NCI-H128 (cell line): Measurements from ENCODE around the gene AKAP9.
"Not testable (repeated sequence)": the region's sequence is repeated elsewhere in the genome, so short reads cannot be mapped to it uniquely, and the experiment has no call there.

Source experiments
- DNase-seq: peaks from one replicate; lab custom pipeline; 2025; ENCODE audit not compliant: unreplicated experiment; lab: John Stamatoyannopoulos, UW

AKAP9 gene

DNA sequence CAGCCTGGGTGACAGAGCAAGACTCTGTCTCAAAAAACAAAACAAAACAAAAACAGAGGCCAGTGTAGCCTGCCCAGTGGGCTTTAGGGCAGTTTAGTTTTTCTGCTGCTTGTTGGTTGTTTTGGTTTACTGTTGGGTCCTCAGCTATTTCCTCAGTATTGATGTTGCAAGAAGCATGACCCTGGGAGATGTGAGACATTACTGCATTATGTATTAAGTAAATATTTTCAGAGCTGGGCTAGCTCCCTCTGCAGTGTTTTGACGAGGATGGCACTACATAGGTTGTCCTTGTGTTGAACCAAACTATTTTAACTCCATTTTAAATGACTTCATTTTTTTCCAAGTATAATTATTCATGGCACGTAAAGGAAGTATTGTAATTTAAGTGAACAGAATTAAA is 4.8 kb downstream of the AKAP9 start:
- no peak for DNase-seq

DNA sequence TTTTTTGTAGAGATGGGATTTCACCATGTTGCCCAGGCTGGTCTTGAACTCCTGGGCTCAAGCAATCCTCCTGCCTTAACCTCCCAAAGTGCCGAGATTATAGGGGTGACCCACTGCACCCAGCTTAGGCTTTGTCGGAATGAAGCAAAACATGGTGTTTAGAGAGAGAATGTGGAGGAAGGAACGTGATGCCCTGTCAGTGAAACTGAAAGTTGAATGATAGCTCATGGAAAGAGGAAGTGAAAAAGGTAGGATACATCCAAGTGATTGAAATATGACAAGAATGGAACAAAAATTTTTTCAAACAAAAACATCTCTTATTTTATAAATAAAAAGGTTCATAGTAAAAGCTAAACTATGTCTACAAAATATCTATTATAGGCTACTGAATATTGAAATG is 5.9 kb downstream of the AKAP9 start:
- DNase-seq = no peak

DNA sequence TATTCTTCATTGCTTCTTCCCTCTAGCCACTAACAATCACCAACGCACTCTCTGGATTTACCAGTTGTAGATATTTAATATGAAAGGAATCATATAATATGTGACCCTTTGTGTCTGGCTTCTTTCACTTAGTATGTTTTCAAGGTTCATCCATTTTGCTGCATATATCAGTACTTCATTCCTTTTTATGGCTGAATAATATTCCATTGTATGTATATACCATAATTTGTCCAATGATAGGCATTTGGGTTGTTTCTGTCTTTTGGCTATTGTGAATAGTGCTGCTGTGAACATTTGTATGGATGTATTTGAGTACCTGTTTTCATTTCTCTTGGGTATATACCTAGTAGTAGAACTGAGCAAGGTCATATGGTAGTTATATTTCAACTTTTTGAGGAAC is 7.3 kb downstream of the AKAP9 start:
- DNase-seq = no peak

DNA sequence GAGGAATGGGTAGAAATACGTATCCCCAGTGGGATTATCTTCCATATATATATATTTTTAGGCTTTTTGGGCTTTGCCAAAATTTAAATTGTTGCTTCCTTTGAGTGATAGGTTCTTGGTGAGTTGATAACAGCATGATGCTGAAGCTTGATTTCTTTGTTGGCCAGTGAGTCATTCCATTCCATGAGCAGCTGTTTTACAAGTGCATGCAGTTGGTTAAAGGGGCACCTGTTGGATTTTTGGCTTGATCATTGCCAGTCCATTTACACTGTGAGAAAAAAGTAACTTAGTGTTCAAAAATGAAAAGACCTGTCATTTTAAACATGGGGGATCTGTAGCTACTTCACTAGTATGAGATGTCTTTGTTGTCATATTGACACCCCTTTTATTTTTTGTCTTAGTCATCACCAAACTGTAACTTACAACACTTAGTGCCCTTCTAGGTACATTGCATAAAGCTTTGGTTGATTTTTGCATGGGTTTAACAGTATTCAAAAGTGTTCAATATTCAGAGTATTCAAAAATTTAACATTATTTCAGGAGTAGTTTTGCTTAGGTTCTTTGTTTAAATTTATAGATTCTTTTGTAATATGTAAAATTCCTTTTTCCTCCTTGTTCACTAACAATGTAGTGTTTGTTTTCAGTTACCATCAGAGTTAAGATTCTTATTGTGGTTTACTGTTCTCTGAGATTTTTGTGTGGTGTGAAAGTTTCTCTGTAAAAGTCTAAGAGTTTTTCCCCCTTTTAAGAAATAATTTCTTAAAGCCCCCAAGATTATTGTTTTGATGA is 8.8 kb downstream of the AKAP9 start:
- DNase-seq = no peak

DNA sequence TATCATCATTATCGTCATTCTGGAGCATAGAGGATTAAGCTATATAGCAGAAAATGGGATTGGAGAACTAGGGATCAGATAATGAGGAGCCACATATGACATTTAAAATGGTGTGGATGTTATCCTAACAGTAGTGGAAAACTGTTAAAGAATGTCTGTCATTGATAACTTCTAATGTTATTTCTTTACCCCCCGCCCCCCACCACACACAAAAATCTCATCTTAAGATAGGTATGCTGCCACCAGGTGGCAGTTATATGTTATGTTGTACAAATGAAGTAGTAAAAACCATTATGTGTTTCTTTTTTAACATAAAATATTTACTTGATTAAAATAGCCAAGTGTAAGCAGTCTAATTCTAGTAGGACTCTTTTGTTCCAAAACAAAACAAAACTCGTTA is 13.0 kb downstream of the AKAP9 start:
- no peak for DNase-seq

DNA sequence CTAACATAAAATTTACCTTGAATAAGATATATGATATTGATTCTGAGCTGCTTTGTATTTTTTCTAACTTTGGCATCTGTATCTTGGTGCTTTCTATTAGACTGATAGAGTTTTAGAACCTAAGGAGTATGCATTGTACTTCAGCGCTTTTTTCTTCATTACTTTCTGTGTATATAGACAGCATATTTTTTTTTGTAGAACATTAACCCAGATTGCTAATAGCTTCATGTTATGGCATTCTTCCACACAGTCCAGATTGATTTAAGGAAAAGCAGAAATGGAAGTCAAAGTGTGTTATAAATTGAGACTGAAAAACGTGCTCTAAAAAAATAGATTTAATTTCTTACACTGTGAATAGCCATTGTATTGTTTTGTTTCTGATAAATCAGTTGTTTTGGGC is 15.8 kb downstream of the AKAP9 start:
- not testable (repeated sequence) for DNase-seq

DNA sequence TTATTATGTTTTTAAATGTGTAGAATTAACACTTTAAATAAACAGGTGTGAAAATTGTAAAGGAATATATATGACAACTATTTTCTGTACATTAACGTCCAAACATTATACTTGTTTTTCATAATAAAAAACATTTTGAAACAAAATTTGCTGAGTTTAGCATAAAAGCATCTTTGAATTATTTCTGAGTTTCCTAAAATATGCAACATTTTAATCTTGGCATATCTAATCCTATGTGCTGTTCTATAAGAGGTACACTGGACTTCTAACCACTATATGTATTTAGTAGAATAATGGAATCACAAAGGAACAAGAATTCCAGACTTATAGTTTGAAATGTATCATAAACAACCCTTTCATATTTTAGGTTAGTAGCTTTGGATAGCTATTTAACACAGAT is 16.6 kb downstream of the AKAP9 start:
- DNase-seq = no peak

DNA sequence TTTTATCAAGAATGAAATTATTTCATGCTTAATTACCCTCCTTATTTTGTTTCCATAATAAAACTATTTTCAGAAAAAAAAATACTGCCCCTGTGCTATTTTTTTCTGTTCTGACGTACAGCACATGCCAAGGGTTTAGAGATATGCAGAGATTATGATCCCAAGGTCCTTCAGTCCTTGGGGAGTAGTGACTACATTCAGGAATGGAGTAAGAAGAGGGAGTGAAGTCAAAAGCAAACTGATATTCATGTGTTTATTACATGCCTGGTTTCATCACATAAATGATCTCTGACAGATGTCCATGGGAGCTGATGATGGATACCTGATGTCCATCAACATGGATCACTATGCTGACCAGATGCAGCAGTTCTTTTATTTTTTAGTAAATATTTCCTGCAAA is 17.2 kb downstream of the AKAP9 start:
- DNase-seq = no peak

DNA sequence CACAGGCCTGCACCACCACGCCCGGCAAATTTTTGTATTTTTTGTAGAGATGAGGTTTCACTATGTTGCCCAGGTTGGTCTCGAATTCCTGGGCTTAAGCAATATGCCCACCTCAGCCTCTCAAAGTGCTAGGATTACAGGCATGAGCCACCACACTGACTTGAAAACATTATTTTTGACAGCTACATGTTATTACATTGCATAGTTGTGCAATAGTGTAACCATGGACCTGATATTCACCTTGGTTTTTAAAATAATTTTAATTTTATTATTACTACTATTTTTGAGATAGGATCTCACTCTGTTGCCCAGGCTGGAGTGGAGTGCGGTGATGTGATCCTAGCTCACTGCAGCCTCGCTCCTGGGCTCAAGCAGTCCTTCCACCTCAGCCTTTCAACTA is 18.4 kb downstream of the AKAP9 start:
- no peak for DNase-seq

DNA sequence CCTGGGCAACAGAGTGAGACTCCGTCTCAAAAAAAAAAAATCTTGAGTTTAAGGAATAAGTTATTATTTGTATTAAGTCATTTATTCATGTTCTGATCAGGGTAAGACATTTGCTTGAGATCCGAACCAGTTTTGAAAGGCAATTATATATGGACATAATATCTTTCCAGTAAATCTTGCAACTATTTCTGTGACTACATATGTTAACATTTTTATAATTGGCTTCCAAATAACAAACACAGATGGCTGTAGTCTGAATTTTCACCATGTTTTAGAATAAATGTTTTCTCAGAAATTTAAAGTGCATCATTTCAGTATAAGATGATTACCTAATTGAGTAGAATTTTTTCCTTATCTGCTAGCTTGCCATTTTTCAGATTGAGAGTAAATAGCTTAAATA is 21.2 kb downstream of the AKAP9 start:
- DNase-seq = no peak

DNA sequence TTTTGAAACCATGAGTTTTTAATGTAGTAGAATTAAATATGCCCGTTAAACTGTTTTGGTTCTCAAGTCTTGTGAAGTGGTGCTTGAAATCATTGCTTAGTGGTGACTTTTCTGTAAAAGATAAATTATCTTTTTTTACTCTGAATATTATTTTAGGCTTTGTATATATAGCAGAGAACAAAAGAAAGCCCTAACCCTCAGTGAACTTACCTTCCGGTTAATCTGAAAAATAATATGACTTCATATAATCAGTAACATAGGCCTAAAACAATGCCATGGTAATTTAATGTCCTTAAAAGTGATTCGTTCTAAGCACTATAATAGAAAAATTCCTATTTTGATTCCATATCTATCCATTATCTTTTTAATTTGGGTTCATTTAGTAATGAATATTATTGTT is 21.8 kb downstream of the AKAP9 start:
- DNase-seq = no peak

DNA sequence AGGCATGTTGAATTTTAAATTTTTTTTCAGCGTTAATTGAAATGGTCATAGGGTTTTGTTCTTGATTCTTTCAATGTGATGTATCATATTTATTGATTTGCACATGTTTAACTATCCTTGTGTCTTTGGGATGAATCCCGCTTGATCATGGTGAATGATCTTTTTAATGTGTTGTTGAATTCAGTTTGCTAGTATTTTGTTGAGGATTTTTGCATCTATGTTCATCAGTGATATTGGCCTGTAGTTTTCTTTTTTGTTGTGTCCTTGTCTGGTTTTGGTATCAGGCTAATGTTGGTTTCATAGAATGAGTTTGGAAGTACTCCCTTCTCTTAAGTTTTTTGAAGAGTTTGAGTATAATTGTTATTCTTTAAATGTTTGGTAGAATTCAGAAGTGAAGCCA is 26.9 kb downstream of the AKAP9 start:
- DNase-seq = not testable (repeated sequence)

DNA sequence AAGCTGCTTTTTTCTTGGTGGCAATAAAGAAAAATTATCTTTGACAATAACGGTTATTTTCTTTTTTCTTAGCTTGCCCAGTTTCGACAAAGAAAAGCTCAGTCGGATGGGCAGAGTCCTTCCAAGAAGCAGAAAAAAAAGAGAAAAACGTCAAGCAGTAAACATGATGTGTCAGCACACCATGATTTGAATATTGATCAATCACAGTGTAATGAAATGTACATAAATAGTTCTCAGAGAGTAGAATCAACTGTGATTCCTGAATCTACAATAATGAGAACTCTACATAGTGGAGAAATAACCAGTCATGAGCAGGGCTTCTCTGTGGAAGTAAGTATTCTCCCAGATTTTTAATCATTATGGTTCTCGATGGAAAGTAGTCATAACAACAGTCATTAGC is 33.0 kb downstream of the AKAP9 start:
- DNase-seq = no peak

DNA sequence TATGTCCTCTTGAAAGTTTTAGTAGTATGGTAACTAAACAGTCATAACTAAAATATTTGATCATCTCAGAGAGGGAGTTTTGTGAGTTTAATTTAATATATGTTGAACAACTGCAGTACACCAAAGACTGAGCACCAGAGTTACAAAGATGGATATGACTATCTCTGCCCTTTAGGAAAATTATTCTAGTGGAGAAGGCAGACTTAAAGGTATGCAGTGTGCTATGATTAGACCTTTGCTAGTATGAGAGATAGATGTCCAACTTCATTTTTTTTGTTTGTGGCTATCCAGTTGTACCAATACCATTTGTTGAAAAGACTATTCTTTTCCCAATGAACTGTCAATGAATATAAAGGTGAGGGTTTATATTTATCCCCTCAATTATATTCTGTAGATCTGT is 33.4 kb downstream of the AKAP9 start:
- no peak for DNase-seq

DNA sequence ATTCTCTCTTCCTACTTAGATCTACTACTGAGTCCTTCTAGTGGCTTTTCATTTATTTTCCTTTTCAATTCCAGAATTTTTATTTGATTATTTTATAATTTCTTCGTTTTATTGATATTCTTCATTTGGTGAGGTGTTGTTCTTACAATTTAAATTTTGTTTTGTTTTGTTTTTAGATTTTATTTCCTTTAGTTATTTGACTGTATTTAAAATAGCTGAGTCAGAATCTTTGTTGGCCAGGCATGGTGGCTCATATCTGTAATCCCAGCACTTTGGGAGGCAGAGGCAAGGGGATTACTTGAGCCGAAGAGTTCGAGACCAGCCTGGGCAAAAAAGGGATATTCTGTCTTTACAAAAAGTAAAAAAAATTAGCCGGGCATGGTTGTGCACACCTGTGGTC is 36.1 kb downstream of the AKAP9 start:
- DNase-seq = no peak

DNA sequence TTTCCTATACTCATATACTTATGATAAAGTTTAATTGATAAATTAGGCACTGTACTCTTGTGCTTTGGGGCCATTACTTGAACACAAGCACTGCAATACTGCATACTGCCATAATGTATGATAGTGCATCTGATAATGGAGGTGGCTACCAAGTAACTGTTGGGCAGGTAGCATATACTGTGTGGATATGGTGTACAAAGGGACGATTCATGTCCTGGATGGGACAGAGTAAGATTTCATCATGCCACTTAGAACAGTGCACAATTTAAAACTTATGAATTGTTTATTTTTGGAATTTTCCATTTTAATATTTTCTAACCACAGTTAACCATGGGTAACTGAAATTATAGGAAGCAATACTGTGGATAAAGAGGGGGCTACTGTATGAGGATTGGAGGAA is 38.9 kb downstream of the AKAP9 start:
- DNase-seq = no peak

DNA sequence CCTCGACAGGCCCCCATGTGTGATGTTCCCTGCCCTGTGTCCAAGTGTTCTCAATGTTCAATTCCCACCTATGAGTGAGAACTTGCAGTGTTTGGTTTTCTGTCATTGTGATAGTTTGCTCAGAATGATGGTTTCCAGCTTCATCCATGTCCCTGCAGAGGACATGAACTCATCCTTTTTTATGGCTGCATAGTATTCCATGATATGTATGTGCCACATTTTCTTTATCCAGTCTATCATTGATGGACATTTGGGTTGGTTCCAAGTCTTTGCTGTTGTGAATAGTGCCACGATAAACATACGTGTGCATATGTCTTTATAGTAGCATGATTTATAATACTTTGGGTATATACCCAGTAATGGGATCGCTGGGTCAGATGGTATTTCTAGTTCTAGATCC is 41.7 kb downstream of the AKAP9 start:
- not testable (repeated sequence) for DNase-seq

DNA sequence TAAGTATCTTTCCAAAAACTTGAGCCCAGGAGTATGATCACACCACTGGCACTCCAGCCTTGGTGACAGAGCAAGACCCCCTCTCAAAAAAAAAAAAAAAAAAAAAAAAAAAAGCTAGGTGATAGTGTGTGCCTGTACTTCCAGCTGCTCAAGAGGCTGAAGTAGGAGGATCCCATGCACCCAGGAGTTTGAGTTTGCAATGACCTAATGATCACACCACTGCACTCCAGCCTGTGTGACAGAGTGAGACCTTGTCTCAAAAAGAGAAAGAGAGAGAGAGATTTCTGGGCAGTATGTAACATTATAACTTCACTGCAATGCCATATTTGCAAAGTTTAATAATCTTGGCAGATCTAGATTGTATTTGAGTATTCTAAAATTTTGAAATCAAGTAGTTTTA is 47.6 kb downstream of the AKAP9 start:
- DNase-seq = no peak

DNA sequence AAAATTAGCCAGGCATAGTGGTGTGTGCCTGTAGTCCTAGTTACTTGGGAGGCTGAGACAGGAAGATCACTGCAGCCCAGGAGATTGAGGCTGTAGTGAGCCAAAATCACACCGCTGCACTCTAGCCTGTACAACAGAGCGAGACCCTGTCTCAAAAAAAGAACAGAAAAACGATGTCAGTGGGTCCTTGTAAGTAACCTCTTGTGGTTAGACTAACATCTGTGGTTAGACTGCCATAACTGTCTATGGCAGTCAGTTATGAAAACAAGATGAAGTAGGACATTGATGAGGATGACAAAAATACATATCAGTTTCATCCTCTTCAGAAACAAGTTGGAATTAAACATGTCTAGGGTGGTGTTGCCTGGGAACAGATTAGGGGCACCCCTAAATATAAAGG is 53.3 kb downstream of the AKAP9 start:
- DNase-seq = no peak

DNA sequence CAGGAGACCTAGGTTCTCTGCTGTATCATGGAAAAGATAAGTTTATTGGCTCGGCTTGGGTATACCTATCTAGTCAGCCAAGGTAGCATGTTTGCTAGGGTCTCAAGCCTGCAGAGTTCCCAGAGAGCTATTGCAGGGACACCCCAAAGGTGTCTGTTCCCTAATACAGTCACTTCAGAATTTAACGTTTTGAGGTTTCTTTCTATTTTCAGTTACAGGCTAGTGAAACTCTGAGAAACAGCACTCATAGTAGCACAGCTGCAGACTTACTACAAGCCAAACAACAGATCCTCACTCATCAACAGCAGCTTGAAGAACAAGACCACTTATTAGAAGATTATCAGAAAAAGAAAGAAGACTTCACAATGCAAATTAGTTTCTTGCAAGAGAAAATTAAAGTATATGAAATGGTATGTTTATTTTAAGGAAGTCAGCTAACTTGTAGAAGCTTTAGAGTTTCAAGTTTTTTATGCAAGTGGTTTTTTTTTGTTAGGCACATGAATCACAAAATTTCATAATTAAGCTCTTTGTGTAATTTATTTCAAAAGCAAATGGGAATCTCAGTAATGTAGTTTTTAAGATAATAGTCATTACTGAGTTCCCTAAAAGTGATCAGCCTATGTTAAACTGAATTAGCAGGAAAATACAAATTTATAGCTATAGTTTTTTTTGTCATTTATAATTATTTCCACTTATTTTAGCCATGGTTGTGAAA is 54.9 kb downstream of the AKAP9 start:
- DNase-seq = no peak

DNA sequence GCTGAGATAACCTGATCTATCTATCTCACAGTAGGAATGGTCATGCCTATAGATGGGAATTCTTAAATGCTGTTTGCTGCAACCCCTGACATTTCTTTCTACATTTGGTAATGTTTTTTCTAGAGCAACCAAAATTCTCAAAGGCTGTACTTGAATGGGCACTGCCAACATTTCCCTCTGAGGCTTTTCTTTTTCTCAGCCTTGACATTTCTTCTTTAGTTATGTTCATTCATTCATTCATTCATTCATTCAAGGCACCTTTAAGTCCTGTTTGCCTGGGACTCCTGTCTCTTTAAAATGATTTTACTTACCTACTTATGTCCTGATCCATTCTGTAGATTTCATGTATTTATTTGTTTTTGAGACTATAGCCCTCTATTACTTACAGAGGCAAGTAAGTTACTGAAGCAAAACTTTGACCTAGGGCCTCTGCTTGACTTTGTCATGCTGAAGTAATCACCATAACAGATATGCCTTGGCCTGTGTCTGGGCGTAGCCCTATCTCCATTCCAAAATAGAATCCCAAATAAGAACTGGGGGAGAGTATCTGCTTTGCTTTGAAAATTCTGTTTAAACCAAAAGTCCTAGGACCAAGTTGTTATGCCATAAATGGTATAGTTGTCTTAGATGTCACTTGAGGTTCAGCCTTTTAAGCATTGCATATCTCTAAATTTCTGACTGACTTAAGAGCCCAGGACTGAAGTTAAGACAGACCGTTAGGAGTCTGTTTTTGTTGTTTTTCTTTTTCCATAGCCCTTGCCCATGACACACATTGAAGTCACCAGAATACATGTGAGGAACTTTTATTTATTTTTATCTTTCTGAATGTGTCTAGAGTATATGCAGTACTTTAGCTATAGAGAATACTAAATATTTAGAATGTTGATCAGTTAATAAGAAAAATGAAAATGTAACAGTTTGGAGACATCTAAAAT is 59.2 kb downstream of the AKAP9 start:
- DNase-seq = no peak

DNA sequence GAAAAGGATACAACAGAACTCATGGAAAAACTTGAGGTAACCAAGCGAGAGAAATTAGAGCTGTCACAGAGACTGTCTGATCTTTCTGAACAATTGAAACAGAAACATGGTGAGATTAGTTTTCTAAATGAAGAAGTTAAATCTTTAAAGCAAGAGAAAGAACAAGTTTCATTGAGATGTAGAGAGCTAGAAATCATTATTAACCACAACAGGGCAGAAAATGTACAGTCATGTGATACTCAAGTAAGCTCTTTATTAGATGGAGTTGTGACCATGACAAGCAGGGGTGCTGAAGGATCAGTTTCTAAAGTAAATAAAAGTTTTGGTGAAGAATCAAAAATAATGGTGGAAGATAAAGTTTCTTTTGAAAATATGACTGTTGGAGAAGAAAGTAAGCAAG is 62.1 kb downstream of the AKAP9 start:
- DNase-seq = no peak
